ENCODE data around the gene CANX. TPM values are rescaled to one million over a fixed set of nuclear protein-coding genes. Genes with fewer than 3 reads are reported as not detected.

CANX gene
- total and polyA plus RNA-seq, 2 experiments from 2014 or later, result 332 to 488 TPM

DNA sequence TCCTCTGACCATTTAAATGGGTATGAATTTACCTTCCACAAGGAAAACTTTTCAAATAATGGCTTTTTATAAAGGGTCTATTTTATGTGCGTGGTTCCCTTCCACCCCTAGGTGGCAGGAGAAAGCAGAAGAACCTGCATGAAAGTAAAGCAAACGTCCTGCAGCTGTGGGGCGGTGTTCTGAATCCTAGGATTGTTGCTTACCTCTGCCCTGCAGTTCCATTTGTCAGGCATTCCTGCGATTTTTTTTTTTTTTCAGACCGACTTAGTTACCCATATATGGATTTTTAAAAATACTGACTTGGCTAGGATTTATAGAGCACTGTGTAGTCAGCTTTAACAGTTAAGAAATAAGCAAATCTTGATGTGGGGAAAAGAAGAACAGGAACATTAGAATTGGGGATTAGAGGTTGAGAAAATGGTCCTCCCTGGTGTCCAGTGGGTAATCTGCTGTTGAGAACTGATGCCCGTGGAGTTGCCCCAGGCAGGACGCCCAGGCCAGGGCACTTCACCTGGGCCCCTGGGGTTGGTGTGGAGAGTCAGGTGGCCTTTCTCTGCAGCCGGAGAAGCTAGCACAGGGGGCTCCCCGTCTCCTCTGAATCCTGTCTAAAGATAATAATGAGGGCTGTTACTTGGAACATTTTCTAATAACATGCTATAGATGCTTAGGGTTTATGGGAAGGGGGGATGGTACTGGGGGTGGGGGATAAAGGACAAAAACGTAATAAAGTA, 64.6 kb downstream of the CANX start:
- Histone ChIP-seq H3K27ac (peak overlapping the region; percentile 84), H3F3A (ENCODE audit: insufficient read depth) (peaks cover 60% of the 10 kb centered on the region), H3K27me3 (replicated peaks; ENCODE audit: insufficient read depth) (no peaks in the 10 kb centered on the region), H3K4me3 (peak overlapping the region; percentile 32), H3K4me2 (ENCODE audit: unreplicated experiment) (peak overlapping the region; percentile 52), H3K9ac (peak overlapping the region; percentile 64; the same call in 1 of the 2 replicates), H3K4me1 (ENCODE audit: insufficient read depth) (peaks cover 59% of the 10 kb centered on the region), H3K36me3 (ENCODE audit: low read depth) (peaks cover 6% of the 10 kb centered on the region), H3K9me2 (ENCODE audit: insufficient read depth) (no peaks in the 10 kb centered on the region), H3K79me2 (ENCODE audit: insufficient read depth) (peaks cover 75% of the 10 kb centered on the region), H4K20me1 (ENCODE audit: insufficient read depth) (peaks cover 26% of the 10 kb centered on the region), H3K9me3 (ENCODE audit: low read depth) (no peaks in the 10 kb centered on the region), H2AFZ (no peak overlapping the region)
- 21 to 23% methylated on average over 10 of the region's 10 CpGs for WGBS, 2 experiments (ENCODE audit: low coverage in 1 of 2, low lambda C conversion rate in 2 of 2, missing lambda C conversion rate in 2 of 2)
- in situ Hi-C loops (cut with MboI), result no loop called here
- peak; percentile 87 for DNase-seq
- TF ChIP-seq EZH2phosphoT487 (IDR thresholded peaks at IDR 0.05; ENCODE audit: insufficient read depth, low read depth) (no peak), EZH2 (IDR thresholded peaks at IDR 0.05; ENCODE audit: insufficient read depth, poor library complexity, severe bottlenecking) (no peak)

DNA sequence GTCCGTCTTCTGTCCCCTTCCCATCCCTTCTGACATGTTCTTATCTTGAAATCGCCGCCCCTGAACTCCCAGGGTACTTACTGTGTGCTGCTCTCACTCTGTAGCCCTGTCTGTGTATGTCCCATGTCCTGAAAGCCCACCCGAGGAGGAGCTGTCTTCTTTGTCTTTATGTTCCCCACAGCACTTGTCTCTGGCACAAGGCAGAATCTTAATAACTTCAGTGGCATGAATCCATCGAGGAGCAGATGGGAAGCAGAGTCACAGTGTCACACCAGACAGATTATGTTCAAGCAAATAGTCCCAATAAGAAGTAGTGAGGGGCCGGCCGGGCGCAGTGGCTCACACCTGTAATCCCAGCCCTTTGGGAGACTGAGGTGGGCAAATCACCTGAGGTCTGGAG, 65.3 kb downstream of the CANX start:
- DNase-seq, result peak; percentile 4
- H3K9me3 ChIP-seq (ENCODE audit: low read depth), result no peaks in the 10 kb centered on the region
- no peaks in the 10 kb centered on the region for H3K27me3 ChIP-seq (replicated peaks; ENCODE audit: insufficient read depth)
- H3K9me2 ChIP-seq (ENCODE audit: insufficient read depth), result no peaks in the 10 kb centered on the region
- in situ Hi-C loops (cut with MboI), result no loop called here
- H3K9ac ChIP-seq, result peak overlapping the region; percentile 6; the same call in 1 of the 2 replicates
- no peak overlapping the region for H2AFZ ChIP-seq
- peaks cover 22% of the 10 kb centered on the region for H4K20me1 ChIP-seq (ENCODE audit: insufficient read depth)
- H3K27ac ChIP-seq, result peak overlapping the region; percentile 84
- H3K4me2 ChIP-seq (ENCODE audit: unreplicated experiment), result no peak overlapping the region
- H3K79me2 ChIP-seq (ENCODE audit: insufficient read depth), result peaks cover 75% of the 10 kb centered on the region
- 64 to 68% methylated on average over 8 of the region's 8 CpGs for WGBS, 2 experiments (ENCODE audit: low coverage in 1 of 2, low lambda C conversion rate in 2 of 2, missing lambda C conversion rate in 2 of 2)
- H3K4me1 ChIP-seq (ENCODE audit: insufficient read depth), result peaks cover 59% of the 10 kb centered on the region
- peaks cover 60% of the 10 kb centered on the region for H3F3A ChIP-seq (ENCODE audit: insufficient read depth)
- TF ChIP-seq EZH2 (IDR thresholded peaks at IDR 0.05; ENCODE audit: insufficient read depth, poor library complexity, severe bottlenecking) (no peak), EZH2phosphoT487 (IDR thresholded peaks at IDR 0.05; ENCODE audit: insufficient read depth, low read depth) (no peak)
- peaks cover 6% of the 10 kb centered on the region for H3K36me3 ChIP-seq (ENCODE audit: low read depth)
- H3K4me3 ChIP-seq, result no peak overlapping the region

DNA sequence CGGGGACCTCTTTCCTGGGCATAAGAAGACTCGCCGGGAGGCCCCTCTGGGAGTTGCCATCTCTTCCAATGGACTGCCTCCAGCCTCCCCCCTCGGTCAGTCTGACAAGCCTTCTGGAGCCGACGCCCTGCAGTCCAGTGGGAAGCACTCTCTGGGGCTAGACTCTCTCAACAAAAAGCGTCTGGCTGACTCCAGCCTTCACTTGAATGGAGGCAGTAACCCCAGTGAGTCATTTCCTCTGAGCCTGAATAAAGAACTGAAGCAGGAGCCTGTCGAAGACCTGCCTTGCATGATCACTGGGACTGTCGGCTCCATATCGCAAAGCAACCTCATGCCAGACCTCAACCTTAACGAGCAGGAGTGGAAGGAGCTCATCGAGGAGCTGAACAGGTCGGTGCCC, 66.6 kb downstream of the CANX start:
- peaks cover 19% of the 10 kb centered on the region for H3K36me3 ChIP-seq (ENCODE audit: low read depth)
- 17 to 26% methylated on average over 13 of the region's 13 CpGs for WGBS, 2 experiments (ENCODE audit: low coverage in 1 of 2, low lambda C conversion rate in 2 of 2, missing lambda C conversion rate in 2 of 2)
- no peaks in the 10 kb centered on the region for H3K9me3 ChIP-seq (ENCODE audit: low read depth)
- H3K79me2 ChIP-seq (ENCODE audit: insufficient read depth), result peaks cover 75% of the 10 kb centered on the region
- H3K9me2 ChIP-seq (ENCODE audit: insufficient read depth), result no peaks in the 10 kb centered on the region
- peak overlapping the region; percentile 38 for H3K4me3 ChIP-seq
- H3K4me1 ChIP-seq (ENCODE audit: insufficient read depth), result peaks cover 59% of the 10 kb centered on the region
- H4K20me1 ChIP-seq (ENCODE audit: insufficient read depth), result peaks cover 13% of the 10 kb centered on the region; the same call in 1 of the 2 replicates
- H3K9ac ChIP-seq, result peak overlapping the region; percentile 36
- peaks cover 60% of the 10 kb centered on the region for H3F3A ChIP-seq (ENCODE audit: insufficient read depth)
- in situ Hi-C loops (cut with MboI), result no loop called here
- no peak overlapping the region for H2AFZ ChIP-seq
- no peak for TF ChIP-seq EZH2 (IDR thresholded peaks at IDR 0.05; ENCODE audit: insufficient read depth, poor library complexity, severe bottlenecking)
- no peaks in the 10 kb centered on the region for H3K27me3 ChIP-seq (replicated peaks; ENCODE audit: insufficient read depth)
- peak overlapping the region; percentile 60 for H3K4me2 ChIP-seq (ENCODE audit: unreplicated experiment)
- peak; percentile 94 for DNase-seq
- H3K27ac ChIP-seq, result peak overlapping the region; percentile 84

DNA sequence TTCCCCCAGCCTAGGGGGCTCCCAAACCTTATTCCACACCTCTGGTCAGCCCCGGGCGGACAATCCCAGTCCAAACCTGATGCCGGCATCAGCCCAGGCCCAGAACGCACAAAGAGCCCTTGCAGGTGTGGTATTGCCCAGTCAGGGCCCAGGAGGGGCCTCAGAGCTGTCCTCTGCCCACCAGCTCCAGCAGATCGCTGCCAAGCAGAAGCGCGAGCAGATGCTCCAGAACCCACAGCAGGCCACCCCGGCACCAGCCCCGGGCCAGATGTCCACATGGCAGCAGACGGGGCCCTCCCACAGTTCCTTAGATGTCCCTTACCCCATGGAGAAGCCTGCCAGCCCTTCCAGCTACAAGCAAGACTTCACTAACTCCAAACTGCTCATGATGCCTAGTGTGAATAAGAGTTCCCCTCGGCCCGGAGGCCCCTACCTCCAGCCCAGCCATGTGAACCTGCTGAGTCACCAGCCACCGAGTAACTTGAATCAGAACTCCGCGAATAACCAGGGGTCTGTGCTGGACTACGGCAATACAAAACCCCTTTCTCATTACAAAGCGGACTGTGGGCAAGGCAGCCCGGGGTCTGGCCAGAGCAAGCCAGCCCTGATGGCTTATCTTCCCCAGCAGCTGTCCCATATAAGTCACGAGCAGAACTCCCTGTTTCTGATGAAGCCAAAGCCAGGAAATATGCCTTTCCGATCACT, 67.4 kb downstream of the CANX start:
- Histone ChIP-seq H3K27ac (peak overlapping the region; percentile 84), H3K4me1 (ENCODE audit: insufficient read depth) (peaks cover 59% of the 10 kb centered on the region), H3K4me3 (0 out of 2 replicates have a peak overlapping the region, but pooled peaks have one; percentile 38), H3K4me2 (ENCODE audit: unreplicated experiment) (peak overlapping the region; percentile 60), H3K36me3 (ENCODE audit: low read depth) (peaks cover 25% of the 10 kb centered on the region), H3K9ac (peak overlapping the region; percentile 36), H3K27me3 (replicated peaks; ENCODE audit: insufficient read depth) (no peaks in the 10 kb centered on the region), H3K9me2 (ENCODE audit: insufficient read depth) (no peaks in the 10 kb centered on the region), H3K9me3 (ENCODE audit: low read depth) (no peaks in the 10 kb centered on the region), H2AFZ (no peak overlapping the region), H3F3A (ENCODE audit: insufficient read depth) (peaks cover 58% of the 10 kb centered on the region), H4K20me1 (ENCODE audit: insufficient read depth) (0 out of 2 replicates have a peak, but pooled peaks cover 11% of the 10 kb centered on the region), H3K79me2 (ENCODE audit: insufficient read depth) (peaks cover 74% of the 10 kb centered on the region)
- in situ Hi-C loops (cut with MboI), result no loop called here
- TF ChIP-seq EZH2 (IDR thresholded peaks at IDR 0.05; ENCODE audit: insufficient read depth, poor library complexity, severe bottlenecking), result no peak
- TF ChIP-seq EZH2phosphoT487 (IDR thresholded peaks at IDR 0.05; ENCODE audit: insufficient read depth, low read depth), result no peak
- DNase-seq, result peak; percentile 66
- 68 to 72% methylated on average over 20 of the region's 20 CpGs for whole genome bisulfite sequencing, 2 experiments (ENCODE audit: low coverage in 1 of 2, low lambda C conversion rate in 2 of 2, missing lambda C conversion rate in 2 of 2)

Measured in GM23248 (cell line).